ENCODE results near the gene AKIRIN1.

AKIRIN1 gene

DNA sequence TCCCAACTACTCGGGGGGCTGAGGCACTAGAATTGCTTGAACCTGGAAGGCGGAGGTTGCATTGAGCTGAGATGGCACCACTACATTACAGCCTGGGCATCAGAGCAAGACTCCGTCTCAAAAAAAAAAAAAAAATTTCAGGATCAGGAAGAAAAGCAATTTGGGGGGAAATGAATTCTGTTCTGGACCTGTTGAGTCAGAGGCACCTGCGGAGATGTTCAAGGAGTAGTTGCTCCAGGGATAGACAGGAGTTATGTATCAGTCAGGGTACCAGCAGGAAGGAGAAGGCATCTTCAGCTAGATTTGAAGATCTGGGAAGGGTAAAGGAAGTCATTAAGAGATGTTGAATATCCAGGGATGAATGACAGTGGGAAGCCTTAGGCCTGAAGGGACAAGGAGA, 46.5 kb upstream of the AKIRIN1 start:
- no peak for ATAC-seq
- TF ChIP-seq GLIS3 (CRISPR knock-in tag; IDR thresholded peaks at IDR 0.05) (no peak), OSR1 (CRISPR knock-in tag; IDR thresholded peaks at IDR 0.05) (no peak), ZFP3 (CRISPR knock-in tag; IDR thresholded peaks at IDR 0.05) (no peak), ZNF8 (CRISPR knock-in tag; IDR thresholded peaks at IDR 0.05) (no peak), ZFP30 (CRISPR knock-in tag; IDR thresholded peaks at IDR 0.05) (no peak), ESRRG (CRISPR knock-in tag; IDR thresholded peaks at IDR 0.05) (no peak), TOX (CRISPR knock-in tag; IDR thresholded peaks at IDR 0.05; ENCODE audit: borderline replicate concordance) (no peak), TCF4 (CRISPR knock-in tag; IDR thresholded peaks at IDR 0.05; ENCODE audit: borderline replicate concordance) (no peak), ZNF565 (CRISPR knock-in tag; conservative IDR thresholded peaks at IDR 0.05; ENCODE audit: low read depth) (no peak), ISL1 (CRISPR knock-in tag; IDR thresholded peaks at IDR 0.05) (no peak), RARB (CRISPR knock-in tag; IDR thresholded peaks at IDR 0.05) (no peak), BACH2 (CRISPR knock-in tag; IDR thresholded peaks at IDR 0.05; ENCODE audit: borderline replicate concordance) (no peak), CREB5 (CRISPR knock-in tag; IDR thresholded peaks at IDR 0.05; ENCODE audit: low read depth) (no peak), PPARA (CRISPR knock-in tag; IDR thresholded peaks at IDR 0.05; ENCODE audit: borderline replicate concordance) (no peak), ZNF70 (CRISPR knock-in tag; IDR thresholded peaks at IDR 0.05) (no peak), CSRNP3 (CRISPR knock-in tag; IDR thresholded peaks at IDR 0.05) (no peak), CSDC2 (CRISPR knock-in tag; IDR thresholded peaks at IDR 0.05) (no peak), ZC3H10 (CRISPR knock-in tag; IDR thresholded peaks at IDR 0.05) (no peak)
- TF ChIP-seq, protein P1, sequence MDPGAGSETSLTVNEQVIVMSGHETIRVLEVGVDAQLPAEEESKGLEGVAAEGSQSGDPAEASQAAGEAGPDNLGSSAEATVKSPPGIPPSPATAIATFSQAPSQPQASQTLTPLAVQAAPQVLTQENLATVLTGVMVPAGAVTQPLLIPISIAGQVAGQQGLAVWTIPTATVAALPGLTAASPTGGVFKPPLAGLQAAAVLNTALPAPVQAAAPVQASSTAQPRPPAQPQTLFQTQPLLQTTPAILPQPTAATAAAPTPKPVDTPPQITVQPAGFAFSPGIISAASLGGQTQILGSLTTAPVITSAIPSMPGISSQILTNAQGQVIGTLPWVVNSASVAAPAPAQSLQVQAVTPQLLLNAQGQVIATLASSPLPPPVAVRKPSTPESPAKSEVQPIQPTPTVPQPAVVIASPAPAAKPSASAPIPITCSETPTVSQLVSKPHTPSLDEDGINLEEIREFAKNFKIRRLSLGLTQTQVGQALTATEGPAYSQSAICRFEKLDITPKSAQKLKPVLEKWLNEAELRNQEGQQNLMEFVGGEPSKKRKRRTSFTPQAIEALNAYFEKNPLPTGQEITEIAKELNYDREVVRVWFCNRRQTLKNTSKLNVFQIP (CRISPR knock-in tag; IDR thresholded peaks at IDR 0.05; ENCODE audit: borderline replicate concordance, low read depth) = no peak

GRCh38 chr1:38950553-38950952, 40.5 kb upstream of the AKIRIN1 start:
- ATAC-seq = no peak

More at GRCh38 chr1:38950553-38950952, 40.5 kb upstream of the AKIRIN1 start:
- TF ChIP-seq ZNF565 (CRISPR knock-in tag; conservative IDR thresholded peaks at IDR 0.05; ENCODE audit: low read depth) = no peak
- TF ChIP-seq ZFP30 (CRISPR knock-in tag; IDR thresholded peaks at IDR 0.05) = no peak
- TF ChIP-seq CSRNP3 (CRISPR knock-in tag; IDR thresholded peaks at IDR 0.05) = no peak
- no peak for TF ChIP-seq ZNF8 (CRISPR knock-in tag; IDR thresholded peaks at IDR 0.05)
- no peak for TF ChIP-seq SNAI2 (CRISPR knock-in tag; IDR thresholded peaks at IDR 0.05)
- TF ChIP-seq ISL1 (CRISPR knock-in tag; IDR thresholded peaks at IDR 0.05) = no peak
- TF ChIP-seq CREB5 (CRISPR knock-in tag; IDR thresholded peaks at IDR 0.05; ENCODE audit: low read depth) = no peak
- no peak for TF ChIP-seq ZFP3 (CRISPR knock-in tag; IDR thresholded peaks at IDR 0.05)
- no peak for TF ChIP-seq OSR1 (CRISPR knock-in tag; IDR thresholded peaks at IDR 0.05)
- TF ChIP-seq BACH2 (CRISPR knock-in tag; IDR thresholded peaks at IDR 0.05; ENCODE audit: borderline replicate concordance) = no peak
- no peak for TF ChIP-seq ZNF70 (CRISPR knock-in tag; IDR thresholded peaks at IDR 0.05)

Measured in SK-N-SH treated with all-trans-retinoic acid at 6 μM for 48 hours (cell line).